ENCODE measurements around the gene TRIM2.

TRIM2 gene

GRCh38 chr4:153384160-153384559 is 179.9 kb downstream of the TRIM2 start:
- ChIA-PET CTCF (interaction anchor here (1.1 kb wide), 1 partner anchor 190 kb away, joined by 3 read pairs; no protein-coding TSS in a partner anchor), POLR2A (no interaction called here)
- DNase-seq (ENCODE audit: low read depth, low spot score), result no peak
- TF ChIP-seq, protein P1, sequence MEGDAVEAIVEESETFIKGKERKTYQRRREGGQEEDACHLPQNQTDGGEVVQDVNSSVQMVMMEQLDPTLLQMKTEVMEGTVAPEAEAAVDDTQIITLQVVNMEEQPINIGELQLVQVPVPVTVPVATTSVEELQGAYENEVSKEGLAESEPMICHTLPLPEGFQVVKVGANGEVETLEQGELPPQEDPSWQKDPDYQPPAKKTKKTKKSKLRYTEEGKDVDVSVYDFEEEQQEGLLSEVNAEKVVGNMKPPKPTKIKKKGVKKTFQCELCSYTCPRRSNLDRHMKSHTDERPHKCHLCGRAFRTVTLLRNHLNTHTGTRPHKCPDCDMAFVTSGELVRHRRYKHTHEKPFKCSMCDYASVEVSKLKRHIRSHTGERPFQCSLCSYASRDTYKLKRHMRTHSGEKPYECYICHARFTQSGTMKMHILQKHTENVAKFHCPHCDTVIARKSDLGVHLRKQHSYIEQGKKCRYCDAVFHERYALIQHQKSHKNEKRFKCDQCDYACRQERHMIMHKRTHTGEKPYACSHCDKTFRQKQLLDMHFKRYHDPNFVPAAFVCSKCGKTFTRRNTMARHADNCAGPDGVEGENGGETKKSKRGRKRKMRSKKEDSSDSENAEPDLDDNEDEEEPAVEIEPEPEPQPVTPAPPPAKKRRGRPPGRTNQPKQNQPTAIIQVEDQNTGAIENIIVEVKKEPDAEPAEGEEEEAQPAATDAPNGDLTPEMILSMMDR (IDR thresholded peaks at IDR 0.05; ENCODE audit: insufficient read depth, low read length, missing control alignments), result no peak
- no peak overlapping the region for H3K4me3 ChIP-seq (ENCODE audit: low read depth, low read length)

GRCh38 chr4:153385784-153386183 is 181.5 kb downstream of the TRIM2 start:
- TF ChIP-seq, protein P1 (IDR thresholded peaks at IDR 0.05; ENCODE audit: insufficient read depth, low read length, missing control alignments), result no peak
- ChIA-PET POLR2A (no interaction called here), CTCF (interaction anchor here (1.2 kb wide), 1 partner anchor 258 kb away, joined by 3 read pairs; no protein-coding TSS in a partner anchor)
- H3K4me3 ChIP-seq (ENCODE audit: low read depth, low read length), result no peak overlapping the region
- no peak for DNase-seq (ENCODE audit: low read depth, low spot score)

DNA sequence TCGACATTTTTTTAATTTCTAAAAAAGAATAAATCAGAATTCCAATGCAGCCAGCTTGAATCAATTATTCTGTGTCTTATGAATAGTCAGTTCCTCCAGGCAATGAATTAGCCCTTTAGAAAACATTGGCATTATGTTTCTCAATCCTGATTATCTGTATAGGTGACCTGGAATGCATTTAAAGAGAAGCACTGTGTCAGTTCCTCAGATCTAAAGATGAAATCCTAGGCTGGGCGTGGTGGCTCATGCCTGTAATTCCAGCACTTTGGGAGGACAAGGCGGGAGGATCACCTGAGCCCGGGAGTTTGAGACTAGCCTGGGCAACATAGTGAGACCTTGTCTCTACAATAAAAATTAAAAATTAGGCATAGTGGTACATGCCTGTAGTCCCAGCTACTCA is 183.7 kb downstream of the TRIM2 start:
- ChIA-PET CTCF (no interaction called here), POLR2A (no interaction called here)
- H3K4me3 ChIP-seq (ENCODE audit: low read depth, low read length), result no peak overlapping the region
- TF ChIP-seq, protein P1 (IDR thresholded peaks at IDR 0.05; ENCODE audit: insufficient read depth, low read length, missing control alignments), result no peak
- no peak for DNase-seq (ENCODE audit: low read depth, low spot score)

Data from AG04449 (cell line).